GM23338 (cell line): Measurements from ENCODE around the gene POU3F1. TPM values are rescaled to one million over a fixed set of nuclear protein-coding genes. Genes with fewer than 3 reads are reported as not detected.

Experiments
- ATAC-seq: fragments of 200-7000 bp; cut with Tn5 transposase; 3 replicates; pipeline ENCODE4 v1.9.1; 2020
- DNase-seq: peaks from one replicate; pipeline ENCODE4 v3.0.0-alpha.2; 2015; ENCODE audit warnings: low spot score
- H2AFZ ChIP-seq: fragments of 200-600 bp; sonication (generic); 2 replicates; pipeline ENCODE4 v1.8.0; 2016; ENCODE audit warnings: antibody characterized with exemption, mild to moderate bottlenecking, moderate library complexity
- H3F3A ChIP-seq: fragments of 200-600 bp; sonication (generic); replicated peaks from 2 replicates; pipeline ENCODE4 v1.8.0; 2017; ENCODE audit warnings: antibody characterized with exemption, mixed run types, low read depth
- H3K27ac ChIP-seq: fragments of 200-600 bp; sonication (generic); 2 replicates; pipeline ENCODE4 v1.6.1; 2016; ENCODE audit warnings: low read depth
- H3K27me3 ChIP-seq: fragments of 200-600 bp; sonication (generic); 2 replicates; pipeline ENCODE4 v1.8.0; 2016; ENCODE audit warnings: mild to moderate bottlenecking, mixed run types, moderate library complexity; ENCODE audit not compliant: insufficient read depth
- H3K36me3 ChIP-seq: fragments of 200-600 bp; sonication (generic); 2 replicates; pipeline ENCODE4 v1.8.0; 2016; ENCODE audit warnings: mild to moderate bottlenecking; ENCODE audit not compliant: insufficient read depth
- H3K4me1 ChIP-seq: fragments of 200-600 bp; sonication (generic); 2 replicates; pipeline ENCODE4 v1.8.0; 2016; ENCODE audit warnings: mild to moderate bottlenecking, moderate library complexity; ENCODE audit not compliant: insufficient read depth
- H3K4me2 ChIP-seq: fragments of 200-600 bp; sonication (generic); 2 replicates; pipeline ENCODE4 v1.7.1; 2017; ENCODE audit warnings: mixed run types
- H3K4me3 ChIP-seq: fragments of 200-600 bp; sonication (generic); 2 replicates; pipeline ENCODE4 v1.6.1; 2016; ENCODE audit warnings: mixed run types
- H3K79me2 ChIP-seq: fragments of 200-600 bp; sonication (generic); replicated peaks from 2 replicates; pipeline ENCODE4 v1.8.0; 2017; ENCODE audit warnings: mild to moderate bottlenecking; ENCODE audit not compliant: insufficient read depth
- H3K9me2 ChIP-seq: fragments of 200-600 bp; sonication (generic); 2 replicates; pipeline ENCODE4 v1.8.0; 2017; ENCODE audit not compliant: insufficient read depth
- H4K20me1 ChIP-seq: fragments of 200-600 bp; sonication (generic); replicated peaks from 2 replicates; pipeline ENCODE4 v1.8.0; 2017; ENCODE audit warnings: mild to moderate bottlenecking; ENCODE audit not compliant: insufficient read depth
- H3K27ac Mint-ChIP-seq: 2 replicates; pipeline ENCODE4 v1.8.0; 2020; ENCODE audit warnings: inconsistent platforms, mild to moderate bottlenecking, moderate library complexity, mixed read lengths
- H3K27me3 Mint-ChIP-seq: 3 replicates; pipeline ENCODE4 v1.8.0; 2022; ENCODE audit warnings: low read depth, mild to moderate bottlenecking, moderate library complexity, mixed read lengths, inconsistent platforms; ENCODE audit not compliant: insufficient read depth, poor library complexity
- H3K36me3 Mint-ChIP-seq: 3 replicates; pipeline ENCODE4 v1.8.0; 2021; ENCODE audit warnings: low read depth, mild to moderate bottlenecking, inconsistent platforms, moderate library complexity, mixed read lengths
- H3K4me1 Mint-ChIP-seq: 3 replicates; pipeline ENCODE4 v1.8.0; 2020; ENCODE audit warnings: mild to moderate bottlenecking, inconsistent platforms, mixed read lengths
- H3K4me3 Mint-ChIP-seq: 3 replicates; pipeline ENCODE4 v1.8.0; 2021; ENCODE audit warnings: moderate library complexity, mild to moderate bottlenecking, inconsistent platforms, mixed read lengths
- H3K9me3 Mint-ChIP-seq: 3 replicates; pipeline ENCODE4 v1.8.0; 2020; ENCODE audit warnings: moderate library complexity, mild to moderate bottlenecking, inconsistent platforms, mixed read lengths
- CREB1 ChIP-seq: fragments of 250-450 bp; sonication (Bioruptor Pico); IDR thresholded peaks from 2 replicates; pipeline ENCODE4 v1.5.0; 2020; ENCODE audit warnings: low read depth, mild to moderate bottlenecking, moderate library complexity
- EZH2 ChIP-seq: fragments of 200-600 bp; sonication (generic); IDR thresholded peaks from one replicate; pipeline ENCODE4 v1.8.0; 2017; ENCODE audit warnings: antibody characterized with exemption, mild to moderate bottlenecking, low read depth; ENCODE audit not compliant: unreplicated experiment
- EZH2phosphoT487 ChIP-seq: fragments of 200-600 bp; sonication (generic); IDR thresholded peaks from one replicate; pipeline ENCODE4 v1.8.1; 2018; ENCODE audit warnings: antibody characterized with exemption; ENCODE audit not compliant: unreplicated experiment
- STAT1 ChIP-seq: IDR thresholded peaks from one replicate; pipeline ENCODE4 v1.6.1; 2016; ENCODE audit warnings: antibody characterized with exemption; ENCODE audit not compliant: unreplicated experiment
- polyA plus RNA-seq: library from polyadenylated mRNA; unstranded; fragments of >200 nt; fragmentation: Nextera tagmentation; extraction: Ambion mirVana; gene quantifications from 2 replicates; pipeline ENCODE4 v1.2.1, GENCODE V29; 2016
- total RNA-seq: library from RNA; depleted of rRNA; stranded (reverse); fragments of >200 nt; shearing (Covaris generic); gene quantifications from 2 replicates; pipeline ENCODE4 v1.2.3, GENCODE V29; 2014
- TF ChIP-seq, protein P1 (sequence below): fragments of 250-450 bp; sonication (Bioruptor Pico); IDR thresholded peaks from 2 replicates; pipeline ENCODE4 v1.5.0; 2020; ENCODE audit warnings: mild to moderate bottlenecking, moderate library complexity

The POU3F1 gene
- total and polyA plus RNA-seq, 2 experiments from 2014 or later: 3.6 to 11.5 TPM

- no peak overlapping the region for H3K27ac ChIP-seq
- H3K27me3 ChIP-seq: peaks cover 67% of the 10 kb centered on the region
- ATAC-seq (peak; percentile 4), DNase-seq (peak; percentile 70)
- H3K4me3 ChIP-seq: peak overlapping the region; percentile 79
- Mint-ChIP-seq H3K27me3 (peaks cover 42% of the 10 kb centered on the region), H3K27ac (no peak overlapping the region), H3K4me3 (peak overlapping the region; percentile 76), H3K4me1 (peaks cover 52% of the 10 kb centered on the region), H3K9me3 (no peaks in the 10 kb centered on the region), H3K36me3 (peaks cover 26% of the 10 kb centered on the region)
- H3K36me3 ChIP-seq: no peaks in the 10 kb centered on the region
- 0 out of 2 replicates have a peak, but pooled peaks cover 3% of the 10 kb centered on the region for H3F3A ChIP-seq
- peaks cover 14% of the 10 kb centered on the region for H3K79me2 ChIP-seq
- H2AFZ ChIP-seq: no peak overlapping the region
- peak overlapping the region; percentile 93 for H3K4me2 ChIP-seq
- H3K9me2 ChIP-seq: no peaks in the 10 kb centered on the region; the same call in 1 of the 2 replicates
- peaks cover 12% of the 10 kb centered on the region for H3K4me1 ChIP-seq
- H4K20me1 ChIP-seq: peaks cover 12% of the 10 kb centered on the region
- no peak for TF ChIP-seq CREB1 (CRISPR knock-in tag)
- TF ChIP-seq EZH2phosphoT487: peak; percentile 64
- TF ChIP-seq EZH2: peak; percentile 80
- TF ChIP-seq, protein P1, sequence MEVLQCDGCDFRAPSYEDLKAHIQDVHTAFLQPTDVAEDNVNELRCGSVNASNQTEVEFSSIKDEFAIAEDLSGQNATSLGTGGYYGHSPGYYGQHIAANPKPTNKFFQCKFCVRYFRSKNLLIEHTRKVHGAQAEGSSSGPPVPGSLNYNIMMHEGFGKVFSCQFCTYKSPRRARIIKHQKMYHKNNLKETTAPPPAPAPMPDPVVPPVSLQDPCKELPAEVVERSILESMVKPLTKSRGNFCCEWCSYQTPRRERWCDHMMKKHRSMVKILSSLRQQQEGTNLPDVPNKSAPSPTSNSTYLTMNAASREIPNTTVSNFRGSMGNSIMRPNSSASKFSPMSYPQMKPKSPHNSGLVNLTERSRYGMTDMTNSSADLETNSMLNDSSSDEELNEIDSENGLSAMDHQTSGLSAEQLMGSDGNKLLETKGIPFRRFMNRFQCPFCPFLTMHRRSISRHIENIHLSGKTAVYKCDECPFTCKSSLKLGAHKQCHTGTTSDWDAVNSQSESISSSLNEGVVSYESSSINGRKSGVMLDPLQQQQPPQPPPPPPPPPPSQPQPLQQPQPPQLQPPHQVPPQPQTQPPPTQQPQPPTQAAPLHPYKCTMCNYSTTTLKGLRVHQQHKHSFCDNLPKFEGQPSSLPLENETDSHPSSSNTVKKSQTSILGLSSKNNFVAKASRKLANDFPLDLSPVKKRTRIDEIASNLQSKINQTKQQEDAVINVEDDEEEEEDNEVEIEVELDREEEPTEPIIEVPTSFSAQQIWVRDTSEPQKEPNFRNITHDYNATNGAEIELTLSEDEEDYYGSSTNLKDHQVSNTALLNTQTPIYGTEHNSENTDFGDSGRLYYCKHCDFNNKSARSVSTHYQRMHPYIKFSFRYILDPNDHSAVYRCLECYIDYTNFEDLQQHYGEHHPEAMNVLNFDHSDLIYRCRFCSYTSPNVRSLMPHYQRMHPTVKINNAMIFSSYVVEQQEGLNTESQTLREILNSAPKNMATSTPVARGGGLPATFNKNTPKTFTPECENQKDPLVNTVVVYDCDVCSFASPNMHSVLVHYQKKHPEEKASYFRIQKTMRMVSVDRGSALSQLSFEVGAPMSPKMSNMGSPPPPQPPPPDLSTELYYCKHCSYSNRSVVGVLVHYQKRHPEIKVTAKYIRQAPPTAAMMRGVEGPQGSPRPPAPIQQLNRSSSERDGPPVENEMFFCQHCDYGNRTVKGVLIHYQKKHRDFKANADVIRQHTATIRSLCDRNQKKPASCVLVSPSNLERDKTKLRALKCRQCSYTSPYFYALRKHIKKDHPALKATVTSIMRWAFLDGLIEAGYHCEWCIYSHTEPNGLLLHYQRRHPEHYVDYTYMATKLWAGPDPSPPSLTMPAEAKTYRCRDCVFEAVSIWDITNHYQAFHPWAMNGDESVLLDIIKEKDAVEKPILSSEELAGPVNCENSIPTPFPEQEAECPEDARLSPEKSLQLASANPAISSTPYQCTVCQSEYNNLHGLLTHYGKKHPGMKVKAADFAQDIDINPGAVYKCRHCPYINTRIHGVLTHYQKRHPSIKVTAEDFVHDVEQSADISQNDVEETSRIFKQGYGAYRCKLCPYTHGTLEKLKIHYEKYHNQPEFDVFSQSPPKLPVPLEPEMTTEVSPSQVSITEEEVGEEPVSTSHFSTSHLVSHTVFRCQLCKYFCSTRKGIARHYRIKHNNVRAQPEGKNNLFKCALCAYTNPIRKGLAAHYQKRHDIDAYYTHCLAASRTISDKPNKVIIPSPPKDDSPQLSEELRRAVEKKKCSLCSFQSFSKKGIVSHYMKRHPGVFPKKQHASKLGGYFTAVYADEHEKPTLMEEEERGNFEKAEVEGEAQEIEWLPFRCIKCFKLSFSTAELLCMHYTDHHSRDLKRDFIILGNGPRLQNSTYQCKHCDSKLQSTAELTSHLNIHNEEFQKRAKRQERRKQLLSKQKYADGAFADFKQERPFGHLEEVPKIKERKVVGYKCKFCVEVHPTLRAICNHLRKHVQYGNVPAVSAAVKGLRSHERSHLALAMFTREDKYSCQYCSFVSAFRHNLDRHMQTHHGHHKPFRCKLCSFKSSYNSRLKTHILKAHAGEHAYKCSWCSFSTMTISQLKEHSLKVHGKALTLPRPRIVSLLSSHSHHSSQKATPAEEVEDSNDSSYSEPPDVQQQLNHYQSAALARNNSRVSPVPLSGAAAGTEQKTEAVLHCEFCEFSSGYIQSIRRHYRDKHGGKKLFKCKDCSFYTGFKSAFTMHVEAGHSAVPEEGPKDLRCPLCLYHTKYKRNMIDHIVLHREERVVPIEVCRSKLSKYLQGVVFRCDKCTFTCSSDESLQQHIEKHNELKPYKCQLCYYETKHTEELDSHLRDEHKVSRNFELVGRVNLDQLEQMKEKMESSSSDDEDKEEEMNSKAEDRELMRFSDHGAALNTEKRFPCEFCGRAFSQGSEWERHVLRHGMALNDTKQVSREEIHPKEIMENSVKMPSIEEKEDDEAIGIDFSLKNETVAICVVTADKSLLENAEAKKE: no peak
- no peak for TF ChIP-seq STAT1
These were observed 926 bp downstream of the POU3F1 start for GRCh38 chr1:38045401-38046332.
